HG02759 (cell line): ENCODE measurements around the gene HOMER2.
"Not testable (repeated sequence)": the region's sequence is repeated elsewhere in the genome, so short reads cannot be mapped to it uniquely, and the experiment has no call there.

Experiments
- ATAC-seq: cut with Tn5 transposase; IDR thresholded peaks from one replicate; pipeline ENCODE4 v1.9.1; 2021; ENCODE audit warnings: mild to moderate bottlenecking, moderate library complexity; ENCODE audit not compliant: unreplicated experiment

Gene HOMER2

DNA sequence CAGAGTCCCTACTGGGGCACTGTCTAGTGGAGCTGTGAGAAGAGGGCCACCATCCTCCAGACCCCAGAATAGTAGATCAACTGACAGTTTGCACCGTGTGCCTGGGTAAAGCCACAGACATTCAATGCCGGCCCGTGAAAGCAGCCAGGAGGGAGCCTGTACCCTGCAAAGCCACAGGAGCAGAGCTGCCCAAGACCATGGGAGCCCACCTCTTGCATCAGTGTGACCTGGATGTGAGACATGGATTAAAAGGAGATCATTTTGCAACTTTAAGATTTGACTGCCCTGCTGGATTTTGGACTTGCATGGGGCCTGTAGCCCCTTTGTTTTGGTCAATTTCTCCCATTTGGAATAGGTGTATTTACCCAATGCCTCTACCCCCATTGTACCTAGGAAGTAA is 86.5 kb downstream of the HOMER2 start:
- not testable (repeated sequence) for ATAC-seq

DNA sequence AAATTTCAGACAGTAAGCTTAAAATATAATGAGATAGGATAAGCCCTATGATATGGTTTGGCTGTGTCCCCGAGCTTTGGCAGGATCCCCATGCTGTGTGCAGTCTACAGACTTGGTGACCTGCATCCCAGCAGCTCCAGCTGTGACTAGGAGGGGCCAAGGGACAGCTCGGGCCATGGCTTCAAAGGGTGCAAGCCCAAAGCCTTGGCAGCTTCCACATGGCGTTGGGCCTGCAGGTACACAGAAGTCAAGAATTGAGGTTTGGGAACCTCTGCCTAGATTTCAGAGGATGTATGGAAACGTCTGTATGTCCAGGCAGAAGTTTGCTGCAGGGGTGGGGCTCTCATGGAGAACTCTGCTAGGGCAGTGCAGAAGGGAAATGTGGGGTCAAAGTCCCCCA is 86.9 kb downstream of the HOMER2 start:
- not testable (repeated sequence) for ATAC-seq

DNA sequence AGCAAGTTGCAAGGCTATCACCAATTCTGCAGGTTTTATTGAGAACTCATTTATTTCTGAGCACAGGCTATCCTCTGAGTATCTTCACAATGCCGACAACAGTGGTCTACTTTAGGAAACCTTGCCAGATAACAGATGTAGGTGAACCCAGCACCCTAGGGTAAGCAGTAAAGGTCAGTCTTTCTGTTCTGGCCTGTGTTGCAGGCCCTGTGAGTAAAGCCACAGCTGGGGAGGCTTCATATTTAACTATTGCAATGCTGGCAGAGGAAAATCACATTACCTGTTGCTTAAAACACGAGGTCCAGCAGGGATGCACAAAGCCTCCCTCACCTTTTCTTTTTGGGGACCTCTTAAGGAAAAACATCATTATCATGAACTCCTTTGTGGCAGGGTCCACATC is 87.6 kb downstream of the HOMER2 start:
- ATAC-seq: no peak

DNA sequence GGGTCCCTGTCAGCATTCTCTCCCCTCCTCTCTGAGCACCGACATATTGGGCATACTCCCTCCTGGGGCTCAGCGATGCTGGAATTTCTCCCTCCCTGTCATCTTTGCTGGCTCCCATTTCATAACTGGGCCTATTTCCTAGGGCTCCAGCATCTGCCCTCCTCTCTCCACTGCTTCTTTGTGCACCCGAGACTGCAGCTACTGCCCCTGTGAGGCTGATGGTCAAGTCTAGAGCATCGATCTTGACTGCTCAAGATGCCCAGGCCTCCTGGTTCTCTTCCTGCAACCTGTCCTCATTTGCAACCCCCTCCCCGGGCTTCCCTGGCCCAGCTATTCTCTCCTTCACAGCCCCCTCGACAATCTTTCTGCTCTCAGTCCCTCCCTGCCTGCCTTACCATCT is 89.6 kb downstream of the HOMER2 start:
- no peak for ATAC-seq

DNA sequence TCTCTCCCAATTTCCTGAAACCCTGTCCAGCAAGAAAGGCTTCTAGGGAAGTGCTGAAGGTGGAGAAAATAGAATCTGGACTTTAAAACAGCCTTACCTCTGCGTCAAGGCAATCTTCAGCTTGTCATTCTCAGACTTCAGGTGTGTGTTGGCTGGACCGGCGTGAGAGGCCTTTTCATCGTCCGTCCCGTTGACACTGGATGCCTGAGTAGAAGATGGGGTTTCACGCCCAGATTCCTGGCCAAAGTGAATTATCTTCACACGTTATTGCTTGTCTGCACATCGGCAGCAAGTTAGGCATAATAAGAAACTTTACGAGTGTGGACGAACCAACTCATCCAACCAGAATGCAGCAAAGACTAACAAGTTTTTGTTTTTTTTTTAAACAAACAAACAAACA is 93.6 kb downstream of the HOMER2 start:
- ATAC-seq: no peak

DNA sequence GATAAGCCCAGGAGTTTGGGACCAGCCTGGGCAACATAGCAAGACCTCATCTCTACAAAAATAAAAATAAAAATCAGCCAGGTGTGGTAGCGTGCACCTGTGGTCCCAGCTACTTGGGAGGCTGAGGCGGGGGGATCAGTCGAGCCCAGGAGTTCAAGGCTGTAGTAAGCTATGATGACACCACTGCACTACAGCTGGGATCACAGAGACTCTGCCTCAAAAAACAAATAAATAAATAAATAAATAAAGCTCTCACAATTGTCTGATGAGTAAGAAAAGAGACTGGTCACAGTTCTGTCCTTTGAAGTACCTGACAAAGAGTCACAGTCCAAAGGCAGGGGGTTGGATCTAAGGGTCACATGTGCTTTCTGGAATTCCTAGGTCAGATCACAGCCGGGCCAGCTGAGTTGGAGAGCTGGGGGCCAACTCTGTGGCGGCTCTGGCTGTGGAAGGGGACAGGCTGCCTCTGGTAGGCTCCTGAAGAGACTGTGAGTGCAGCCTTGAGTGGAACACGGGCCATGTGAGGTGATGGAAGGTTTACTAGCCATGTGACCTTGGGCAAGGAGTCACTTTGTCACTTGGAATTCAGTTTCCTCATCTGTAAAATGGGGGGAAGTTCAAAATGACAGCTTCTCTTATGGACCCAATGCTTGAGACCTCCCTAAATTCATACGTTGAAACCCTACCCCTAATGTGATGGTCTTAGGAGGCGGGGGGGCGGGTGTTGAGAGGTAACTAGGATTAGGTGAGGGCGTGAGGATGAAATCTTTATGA is 95.9 kb downstream of the HOMER2 start:
- ATAC-seq: no peak

DNA sequence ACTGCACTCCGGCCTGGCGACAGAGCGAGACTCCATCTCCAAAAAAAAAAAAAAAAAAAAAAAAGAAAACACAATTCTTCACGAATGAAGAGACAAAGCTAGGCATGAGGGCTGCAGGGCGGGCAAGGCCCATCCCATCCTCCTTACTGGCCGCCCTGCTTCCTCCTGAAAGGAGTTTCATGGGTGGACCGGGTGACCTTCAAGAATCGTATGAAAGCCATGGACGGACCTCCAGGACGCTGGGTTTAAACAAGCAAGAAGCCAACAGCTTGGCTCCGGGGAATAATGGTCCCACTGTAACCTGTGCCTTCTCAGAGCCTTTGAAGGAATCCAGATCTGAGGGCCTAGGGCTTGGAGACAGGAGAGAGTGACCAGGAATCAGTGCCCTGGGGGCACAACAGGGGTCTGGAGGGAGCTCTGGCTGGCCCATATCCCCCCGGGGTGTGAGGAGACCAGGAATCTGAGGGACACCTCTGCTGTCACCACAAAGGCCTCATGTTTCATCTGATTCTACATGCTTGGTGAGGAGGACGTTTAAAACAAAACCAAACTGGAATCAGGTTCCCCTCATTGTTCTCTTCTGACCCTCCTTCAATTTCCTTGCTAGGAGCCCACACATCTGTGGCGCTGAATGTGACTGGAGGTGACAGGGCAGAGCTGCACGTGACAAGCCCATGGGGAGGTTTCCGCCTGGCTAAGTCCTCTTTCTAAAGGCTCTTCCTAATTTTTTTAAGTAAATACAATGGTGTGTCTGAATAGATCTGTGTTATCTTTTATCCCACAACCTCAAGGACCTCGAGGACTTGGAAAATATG is 97.0 kb downstream of the HOMER2 start:
- ATAC-seq: no peak

DNA sequence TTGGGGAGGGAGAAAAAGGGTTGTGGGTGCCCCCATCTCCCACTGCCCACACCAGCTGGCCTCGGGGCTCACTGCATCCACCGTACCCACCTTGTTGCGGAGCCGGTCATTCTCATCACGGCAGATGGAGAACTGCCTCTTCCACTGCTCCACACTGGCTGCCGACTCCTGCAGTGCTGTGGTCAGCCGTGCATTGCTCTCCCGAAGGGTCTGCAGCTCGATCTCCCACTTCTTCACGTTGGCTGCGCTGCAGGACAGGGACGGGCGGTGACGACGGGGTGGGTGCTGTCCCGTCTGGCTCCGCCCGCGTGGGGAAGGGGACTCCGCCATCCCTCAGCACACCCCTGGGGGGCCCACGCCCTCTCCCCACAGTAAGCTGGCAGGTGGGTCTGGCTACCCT is 98.0 kb downstream of the HOMER2 start:
- no peak for ATAC-seq

DNA sequence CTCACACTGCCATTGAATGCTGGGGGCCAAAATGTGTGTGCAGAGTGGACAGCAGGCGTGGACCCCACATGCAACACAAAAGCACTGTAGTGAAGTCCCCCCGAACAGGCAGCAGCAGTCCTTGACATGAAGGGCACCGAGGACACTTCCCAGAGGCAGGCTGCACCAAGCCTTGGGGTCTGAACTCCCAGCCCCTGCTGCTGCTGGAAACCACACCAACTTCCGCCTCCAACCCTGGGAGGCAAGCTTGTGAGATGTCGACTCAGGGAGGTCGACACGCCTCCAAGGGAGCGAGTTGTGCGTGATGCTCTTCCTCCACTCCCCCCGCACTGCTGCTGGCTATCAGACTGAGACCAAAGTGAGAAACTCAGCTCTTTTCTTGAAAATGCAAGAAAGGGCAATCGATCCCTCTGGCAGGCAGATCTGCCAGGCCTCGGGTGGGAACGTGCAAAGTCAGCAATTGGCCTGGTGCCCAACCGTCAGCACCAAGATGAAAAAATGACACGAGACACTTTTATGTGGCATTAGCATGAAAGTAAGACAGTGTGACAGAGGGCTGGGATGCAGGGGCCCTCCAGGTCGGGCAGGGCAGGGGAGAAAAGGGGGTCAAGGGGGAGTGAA is 99.5 kb downstream of the HOMER2 start:
- no peak for ATAC-seq

DNA sequence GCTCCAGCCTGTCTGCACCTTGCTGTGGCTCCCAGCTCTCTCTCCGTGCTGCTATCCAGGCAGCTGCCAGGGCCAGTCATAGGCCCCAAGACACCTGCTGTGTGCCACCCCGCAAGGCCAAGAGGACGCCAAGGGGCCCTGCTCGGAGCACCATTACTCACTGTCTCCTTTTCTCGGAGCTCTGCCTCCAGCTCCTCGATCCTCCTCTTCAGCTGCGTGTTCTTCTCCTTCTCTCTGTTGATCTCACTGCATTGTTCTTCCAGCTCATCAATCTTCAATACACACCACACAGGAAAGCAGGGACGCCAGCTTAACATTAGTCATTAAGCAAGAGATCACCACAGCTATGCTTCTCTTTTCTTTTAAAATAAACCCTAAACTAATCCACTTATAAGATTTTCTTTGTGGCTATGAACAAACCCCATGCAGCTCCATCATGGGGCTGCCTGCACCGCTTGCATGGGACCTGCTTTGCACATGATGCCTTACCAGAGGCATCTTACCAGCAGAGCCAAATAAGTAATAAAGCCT is 100.5 kb downstream of the HOMER2 start:
- ATAC-seq: no peak

DNA sequence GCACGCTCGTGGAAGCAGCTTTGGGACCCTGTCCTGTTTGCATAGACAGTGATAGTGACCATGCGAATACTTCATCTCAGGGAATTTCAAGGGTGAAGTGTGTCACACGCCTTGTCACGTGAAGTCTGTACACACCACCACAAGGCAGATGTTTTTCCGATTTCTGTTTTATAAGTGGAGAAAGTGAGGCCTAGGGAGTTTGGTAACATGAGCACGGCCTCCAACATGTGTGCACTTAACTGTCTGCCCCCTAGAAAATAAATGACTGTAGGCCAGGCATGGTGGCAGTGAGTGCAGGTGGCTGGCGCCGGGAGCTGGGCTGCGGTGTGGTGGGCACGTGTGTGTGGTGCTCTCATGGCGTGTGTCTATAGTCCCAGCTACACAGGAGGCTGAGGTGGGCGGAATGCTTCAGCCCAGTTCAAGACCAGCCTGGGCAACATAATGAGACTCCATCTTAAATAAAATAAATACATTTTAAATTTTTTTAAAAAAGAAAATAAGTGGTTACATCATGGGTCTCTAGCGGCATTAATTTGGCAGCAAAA is 101.1 kb downstream of the HOMER2 start:
- no peak for ATAC-seq

DNA sequence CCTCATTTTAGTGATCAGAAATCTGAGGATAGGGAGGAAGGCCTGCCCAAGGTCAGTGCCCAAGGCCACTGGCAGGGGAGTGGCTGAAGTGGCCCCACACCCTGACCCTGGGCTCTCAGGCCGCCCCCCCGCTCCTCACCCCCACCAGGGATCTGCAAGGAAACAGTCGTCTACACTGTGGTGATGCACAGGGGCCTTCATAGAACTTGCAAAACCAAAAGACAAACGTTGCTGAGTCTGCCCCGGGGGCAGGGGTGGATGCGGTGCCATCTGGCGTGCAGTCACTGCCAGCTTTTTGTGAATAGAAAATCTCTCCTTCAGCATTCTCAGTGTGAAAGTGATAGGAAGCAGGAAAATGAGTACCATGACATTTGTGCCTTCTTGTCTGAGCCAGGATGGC is 101.8 kb downstream of the HOMER2 start:
- ATAC-seq: no peak

DNA sequence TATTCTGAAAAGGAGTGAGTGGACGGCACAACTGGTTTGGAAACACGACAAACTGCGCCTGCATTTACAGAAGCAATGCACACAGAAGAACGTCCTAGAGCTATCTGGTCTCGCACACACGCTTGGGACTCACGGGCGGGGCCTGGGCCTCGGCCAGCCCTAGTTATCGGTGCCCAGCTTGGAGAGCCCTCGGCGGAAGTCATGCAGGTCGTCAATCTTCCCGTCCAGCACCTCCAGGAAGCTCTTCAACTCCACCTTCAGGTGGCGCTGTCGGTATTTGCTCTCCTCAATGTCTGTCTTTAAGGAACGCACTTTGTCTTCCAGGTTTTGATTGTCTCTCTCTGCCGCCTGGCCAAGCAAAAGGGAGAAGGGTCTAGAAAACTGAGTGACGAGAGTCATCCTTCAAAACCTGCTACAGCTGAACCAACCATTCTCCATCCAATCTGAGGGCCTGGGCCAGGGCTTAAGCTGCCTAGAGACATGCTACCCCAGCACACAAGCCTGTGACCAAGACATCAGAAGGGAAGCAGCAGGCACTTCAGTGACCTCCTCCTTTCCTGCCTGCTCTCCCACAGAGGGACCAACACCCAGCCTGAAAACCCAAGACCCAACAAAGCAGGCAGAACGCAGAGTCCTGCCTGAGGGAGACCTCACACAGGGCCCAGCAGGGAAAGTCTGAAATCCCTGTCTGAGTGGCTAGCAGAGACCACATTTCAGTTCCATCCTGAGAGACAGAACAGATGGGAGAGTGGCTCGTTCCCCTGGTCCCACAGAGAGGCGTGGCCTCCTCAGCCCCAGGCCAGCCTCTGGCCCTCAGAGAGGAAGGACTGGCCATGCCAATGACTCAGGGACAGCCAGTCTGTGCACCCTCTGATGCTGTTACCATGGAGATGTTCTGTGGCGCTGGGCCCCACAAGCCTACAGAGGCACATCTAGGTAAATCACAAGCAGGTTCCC is 102.7 kb downstream of the HOMER2 start:
- ATAC-seq: peak; percentile 65

DNA sequence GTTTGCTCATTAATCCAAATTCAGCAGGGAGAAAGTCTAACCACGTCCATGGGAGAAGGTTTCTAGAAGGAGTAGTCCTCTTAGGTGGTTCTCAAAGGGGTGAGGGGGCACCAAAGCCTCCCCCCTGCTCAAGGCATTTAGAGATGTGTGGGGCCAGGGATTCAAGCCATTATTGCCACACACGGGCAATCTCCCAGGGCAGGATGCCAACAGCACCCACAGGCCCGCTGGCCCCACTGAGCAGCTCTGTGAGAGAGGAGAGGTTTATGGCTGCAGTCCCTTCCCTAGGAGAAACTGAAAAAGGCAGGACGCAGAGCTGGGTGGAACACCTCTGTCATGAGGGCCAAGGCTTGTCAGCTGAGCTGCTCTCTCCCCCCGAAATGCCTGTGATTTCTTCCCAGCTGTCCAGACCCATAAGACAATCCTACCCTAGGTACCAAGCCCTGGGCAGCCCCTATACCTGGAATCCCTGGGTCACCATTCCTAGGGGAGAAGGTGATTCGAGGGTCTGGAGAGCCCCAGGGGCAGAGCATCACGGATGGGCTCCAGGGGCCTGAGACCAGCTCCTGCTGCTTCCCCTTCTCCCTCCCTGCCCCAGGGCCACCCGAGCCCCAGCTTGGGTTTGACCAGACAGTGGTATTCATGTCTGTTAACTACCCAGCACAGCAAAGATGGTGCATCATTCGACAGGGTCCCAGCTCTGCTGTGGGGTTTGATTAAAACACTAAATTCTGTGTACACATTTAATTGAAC is 104.1 kb downstream of the HOMER2 start:
- ATAC-seq: no peak

DNA sequence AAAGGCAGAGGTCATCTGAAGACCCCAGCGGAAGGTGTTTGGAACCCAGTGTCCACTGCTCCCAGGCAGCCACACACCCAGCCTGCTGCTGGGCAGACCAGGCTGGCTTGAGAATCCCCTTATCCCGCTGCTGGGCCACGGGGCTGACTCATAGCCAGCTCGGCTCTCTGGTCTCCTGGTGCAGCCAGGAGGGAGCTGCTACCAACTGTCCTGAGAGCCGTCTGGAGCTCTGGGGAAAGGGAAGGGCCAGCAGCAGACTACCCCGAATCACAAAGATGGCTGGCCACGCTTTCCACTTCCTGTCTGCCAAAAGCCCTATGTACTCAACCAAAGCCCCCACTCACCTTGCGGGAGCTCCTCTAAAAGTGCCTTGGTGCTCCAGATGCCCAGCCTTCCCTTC is 104.8 kb downstream of the HOMER2 start:
- ATAC-seq: no peak

DNA sequence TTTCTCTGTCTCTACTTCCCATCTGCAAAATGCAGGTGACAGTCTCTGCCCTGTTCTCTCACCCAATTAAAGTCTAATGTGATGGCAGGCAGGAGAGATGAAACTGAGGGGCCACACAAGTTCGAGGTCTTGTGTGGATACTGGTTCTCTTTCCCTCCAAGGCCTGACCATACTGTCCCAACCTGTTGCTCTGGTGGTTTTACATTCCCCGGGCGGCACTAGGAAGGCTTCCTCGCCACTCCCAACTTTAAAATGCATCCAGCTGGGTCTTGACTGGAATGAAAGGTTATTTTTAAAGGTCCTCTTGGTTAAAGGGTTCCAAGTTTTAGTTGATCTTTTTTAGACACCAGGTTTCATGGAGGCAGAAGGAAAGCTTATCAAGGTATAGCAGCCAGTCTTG is 105.9 kb downstream of the HOMER2 start:
- ATAC-seq: no peak

DNA sequence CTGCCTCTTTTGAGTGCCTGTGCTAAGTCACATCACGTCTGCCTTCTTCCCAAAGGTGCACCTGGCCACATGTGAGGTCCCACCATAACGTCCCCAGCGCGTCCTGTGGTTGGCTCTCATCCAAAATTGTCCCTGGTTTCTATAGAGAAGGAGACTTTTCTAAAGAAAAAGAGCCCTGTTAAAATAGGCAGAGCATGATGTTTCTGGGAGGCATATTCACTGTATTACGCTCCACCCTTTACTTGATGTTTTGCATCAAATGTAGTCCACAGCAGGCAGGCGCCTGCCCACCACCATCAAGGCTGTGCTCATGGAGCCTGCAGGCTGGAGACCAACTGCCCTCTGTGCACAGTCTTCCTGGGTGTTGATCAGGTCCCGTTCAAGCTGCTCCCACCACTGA is 106.8 kb downstream of the HOMER2 start:
- no peak for ATAC-seq

DNA sequence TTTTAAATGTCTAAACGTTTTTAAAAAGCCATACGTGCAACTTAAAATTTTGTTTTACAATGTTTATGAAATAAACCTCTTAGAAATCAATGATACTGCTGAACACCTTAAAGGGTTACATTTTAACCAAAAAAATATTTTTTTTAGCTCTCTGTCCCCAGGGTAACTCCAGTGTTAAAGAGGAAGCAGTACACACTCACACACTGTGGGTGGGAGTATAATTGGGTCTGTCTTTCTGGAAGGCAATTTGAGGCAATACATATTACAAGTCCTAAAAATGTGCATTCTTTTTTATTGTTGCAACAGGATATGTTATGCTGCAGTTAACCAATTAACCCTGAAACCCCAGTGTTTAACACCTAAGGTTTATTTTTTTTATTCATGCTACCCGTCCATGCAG is 109.0 kb downstream of the HOMER2 start:
- ATAC-seq: no peak

DNA sequence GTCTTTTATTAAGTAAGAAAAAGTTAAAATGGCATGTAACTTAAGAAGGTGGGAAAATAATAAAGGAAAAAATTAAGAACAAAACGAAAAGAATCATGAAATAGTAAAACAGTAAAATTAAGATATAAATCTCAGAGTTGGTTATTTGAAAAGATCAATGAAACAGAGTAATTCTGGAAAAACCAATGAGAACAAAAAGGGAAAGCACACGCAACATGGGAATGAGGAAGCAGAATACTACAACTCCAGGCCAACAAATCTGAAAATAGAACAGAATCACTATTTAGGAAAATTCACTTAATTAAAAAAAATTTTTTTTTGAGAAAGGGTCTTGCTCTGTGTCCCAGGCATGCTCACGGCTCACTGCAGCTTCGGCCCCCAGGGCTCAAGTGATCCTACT is 112.4 kb downstream of the HOMER2 start:
- no peak for ATAC-seq

DNA sequence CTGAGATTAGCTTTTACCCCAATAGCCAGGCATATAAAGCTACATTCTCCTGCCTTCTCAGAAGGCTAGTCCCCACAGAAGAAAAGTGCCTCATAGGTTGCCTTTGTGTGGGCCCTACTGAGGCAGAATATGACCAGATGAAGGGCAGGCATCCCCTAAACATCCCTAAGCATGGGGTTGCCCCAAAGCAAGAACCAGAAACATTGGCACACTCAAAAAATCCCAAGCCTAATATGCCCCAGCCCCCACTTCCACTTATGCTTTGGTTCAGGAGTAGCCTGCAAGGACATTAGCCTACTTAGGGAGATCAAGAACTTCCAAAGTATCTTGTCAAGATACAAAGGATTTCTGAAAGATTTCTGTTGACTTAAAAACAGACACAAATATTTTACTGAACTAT is 113.4 kb downstream of the HOMER2 start:
- no peak for ATAC-seq
